ENCODE results near the gene SORCS1. TPM values are rescaled to one million over a fixed set of nuclear protein-coding genes. Genes with fewer than 3 reads are reported as not detected.

Gene SORCS1
- total and polyA plus RNA-seq, 2 experiments from 2014 or later: 1.1 to 4.6 TPM

GRCh38 chr10:107141524-107142061, 22.9 kb downstream of the SORCS1 start:
- no peaks in the 10 kb centered on the region for H3K4me1 ChIP-seq (ENCODE audit: insufficient read depth)
- WGBS (ENCODE audit: low lambda C conversion rate, missing lambda C conversion rate): 58% methylated on average over 2 of the region's 2 CpGs
- H2AFZ ChIP-seq: no peak overlapping the region
- H3K27me3 ChIP-seq: no peaks in the 10 kb centered on the region
- H4K20me1 ChIP-seq (ENCODE audit: insufficient read depth, poor library complexity, severe bottlenecking): no peaks in the 10 kb centered on the region
- no peaks in the 10 kb centered on the region for H3K79me2 ChIP-seq
- no peak for DNase-seq (ENCODE audit: low spot score)
- H3K9me2 ChIP-seq (replicated peaks; ENCODE audit: insufficient read depth): no peaks in the 10 kb centered on the region
- no peak overlapping the region for H3K27ac ChIP-seq
- no peak overlapping the region for H3K4me2 ChIP-seq
- no peaks in the 10 kb centered on the region for H3K36me3 ChIP-seq (replicated peaks; ENCODE audit: insufficient read depth, low read depth)
- no peak overlapping the region for H3K4me3 ChIP-seq
- TF ChIP-seq EZH2phosphoT487 (IDR thresholded peaks at IDR 0.05; ENCODE audit: low read depth, severe bottlenecking, unreplicated experiment): no peak
- no peak for TF ChIP-seq EZH2 (IDR thresholded peaks at IDR 0.05; ENCODE audit: borderline replicate concordance)
- no peak for TF ChIP-seq CTCF (IDR thresholded peaks at IDR 0.05; ENCODE audit: poor library complexity)
- H3K9me3 ChIP-seq (ENCODE audit: low read depth): no peaks in the 10 kb centered on the region

GRCh38 chr10:107139237-107139636, 25.3 kb downstream of the SORCS1 start:
- Histone ChIP-seq H2AFZ (no peak overlapping the region), H3K9me2 (replicated peaks; ENCODE audit: insufficient read depth) (no peaks in the 10 kb centered on the region), H3K79me2 (no peaks in the 10 kb centered on the region), H3K4me3 (no peak overlapping the region), H3K9me3 (ENCODE audit: low read depth) (no peaks in the 10 kb centered on the region), H3K27ac (no peak overlapping the region), H4K20me1 (ENCODE audit: insufficient read depth, poor library complexity, severe bottlenecking) (no peaks in the 10 kb centered on the region), H3K27me3 (no peaks in the 10 kb centered on the region), H3K4me1 (ENCODE audit: insufficient read depth) (no peaks in the 10 kb centered on the region), H3K4me2 (no peak overlapping the region), H3K36me3 (replicated peaks; ENCODE audit: insufficient read depth, low read depth) (no peaks in the 10 kb centered on the region)
- DNase-seq (ENCODE audit: low spot score): no peak
- TF ChIP-seq EZH2phosphoT487 (IDR thresholded peaks at IDR 0.05; ENCODE audit: low read depth, severe bottlenecking, unreplicated experiment) (no peak), EZH2 (IDR thresholded peaks at IDR 0.05; ENCODE audit: borderline replicate concordance) (no peak), CTCF (IDR thresholded peaks at IDR 0.05; ENCODE audit: poor library complexity) (no peak)

GRCh38 chr10:107133656-107134055, 30.9 kb downstream of the SORCS1 start:
- no peak overlapping the region for H2AFZ ChIP-seq
- H3K9me3 ChIP-seq (ENCODE audit: low read depth): no peaks in the 10 kb centered on the region
- no peak overlapping the region for H3K4me3 ChIP-seq
- H3K9me2 ChIP-seq (replicated peaks; ENCODE audit: insufficient read depth): no peaks in the 10 kb centered on the region
- DNase-seq (ENCODE audit: low spot score): no peak
- no peak overlapping the region for H3K27ac ChIP-seq
- no peak overlapping the region for H3K4me2 ChIP-seq
- no peaks in the 10 kb centered on the region for H3K27me3 ChIP-seq
- no peaks in the 10 kb centered on the region for H3K79me2 ChIP-seq
- no peaks in the 10 kb centered on the region for H3K36me3 ChIP-seq (replicated peaks; ENCODE audit: insufficient read depth, low read depth)
- no peaks in the 10 kb centered on the region for H4K20me1 ChIP-seq (ENCODE audit: insufficient read depth, poor library complexity, severe bottlenecking)
- H3K4me1 ChIP-seq (ENCODE audit: insufficient read depth): no peaks in the 10 kb centered on the region
- 79% methylated on average over 1 of the region's 1 CpG for WGBS (ENCODE audit: low lambda C conversion rate, missing lambda C conversion rate)
- TF ChIP-seq CTCF (IDR thresholded peaks at IDR 0.05; ENCODE audit: poor library complexity): no peak
- no peak for TF ChIP-seq EZH2phosphoT487 (IDR thresholded peaks at IDR 0.05; ENCODE audit: low read depth, severe bottlenecking, unreplicated experiment)
- TF ChIP-seq EZH2 (IDR thresholded peaks at IDR 0.05; ENCODE audit: borderline replicate concordance): no peak

GRCh38 chr10:107129000-107129399, 35.5 kb downstream of the SORCS1 start:
- no peak overlapping the region for H3K4me3 ChIP-seq
- no peaks in the 10 kb centered on the region for H3K27me3 ChIP-seq
- 90% methylated on average over 6 of the region's 6 CpGs for WGBS (ENCODE audit: low lambda C conversion rate, missing lambda C conversion rate)
- no peak for DNase-seq (ENCODE audit: low spot score)
- H3K36me3 ChIP-seq (replicated peaks; ENCODE audit: insufficient read depth, low read depth): no peaks in the 10 kb centered on the region
- no peak overlapping the region for H3K4me2 ChIP-seq
- H2AFZ ChIP-seq: no peak overlapping the region
- no peaks in the 10 kb centered on the region for H3K79me2 ChIP-seq
- no peaks in the 10 kb centered on the region for H3K9me3 ChIP-seq (ENCODE audit: low read depth)
- TF ChIP-seq EZH2 (IDR thresholded peaks at IDR 0.05; ENCODE audit: borderline replicate concordance) (no peak), CTCF (IDR thresholded peaks at IDR 0.05; ENCODE audit: poor library complexity) (no peak), EZH2phosphoT487 (IDR thresholded peaks at IDR 0.05; ENCODE audit: low read depth, severe bottlenecking, unreplicated experiment) (no peak)
- no peaks in the 10 kb centered on the region for H3K4me1 ChIP-seq (ENCODE audit: insufficient read depth)
- no peak overlapping the region for H3K27ac ChIP-seq
- H4K20me1 ChIP-seq (ENCODE audit: insufficient read depth, poor library complexity, severe bottlenecking): no peaks in the 10 kb centered on the region
- H3K9me2 ChIP-seq (replicated peaks; ENCODE audit: insufficient read depth): no peaks in the 10 kb centered on the region
